HS-27A (cell line): ENCODE measurements around the gene FLYWCH1.

Experiments
- DNase-seq: peaks from one replicate; pipeline ENCODE4 v3.0.0-alpha.2; 2012; ENCODE audit warnings: low read depth, missing footprints

Gene FLYWCH1

GRCh38 chr16:2985893-2986355 is 74.2 kb downstream of the FLYWCH1 start:
- no peak for DNase-seq

- DNase-seq = no peak
These were observed 75.0 kb downstream of the FLYWCH1 start for GRCh38 chr16:2986623-2987188.

GRCh38 chr16:2987286-2987685 is 75.6 kb downstream of the FLYWCH1 start:
- DNase-seq = no peak

- no peak for DNase-seq
These were observed 76.1 kb downstream of the FLYWCH1 start for GRCh38 chr16:2987833-2988232.

- DNase-seq = no peak
These were observed 76.9 kb downstream of the FLYWCH1 start for GRCh38 chr16:2988590-2989099.

- no peak for DNase-seq
These were observed 79.2 kb downstream of the FLYWCH1 start for GRCh38 chr16:2990891-2991290.

GRCh38 chr16:2991566-2992261 is 80.0 kb downstream of the FLYWCH1 start:
- DNase-seq = no peak

- DNase-seq = no peak
These were observed 80.8 kb downstream of the FLYWCH1 start for GRCh38 chr16:2992383-2993081.

GRCh38 chr16:2996298-2996697 is 84.6 kb downstream of the FLYWCH1 start:
- DNase-seq = no peak

GRCh38 chr16:2999929-3000328 is 88.2 kb downstream of the FLYWCH1 start:
- DNase-seq = no peak

GRCh38 chr16:3000540-3000939 is 88.8 kb downstream of the FLYWCH1 start:
- DNase-seq = no peak
